Measurements from ENCODE around the gene ATP1A3.
A peak's percentile ranks its signal among the peaks of the same experiment; 100 is the strongest.

- TF ChIP-seq, protein P1, sequence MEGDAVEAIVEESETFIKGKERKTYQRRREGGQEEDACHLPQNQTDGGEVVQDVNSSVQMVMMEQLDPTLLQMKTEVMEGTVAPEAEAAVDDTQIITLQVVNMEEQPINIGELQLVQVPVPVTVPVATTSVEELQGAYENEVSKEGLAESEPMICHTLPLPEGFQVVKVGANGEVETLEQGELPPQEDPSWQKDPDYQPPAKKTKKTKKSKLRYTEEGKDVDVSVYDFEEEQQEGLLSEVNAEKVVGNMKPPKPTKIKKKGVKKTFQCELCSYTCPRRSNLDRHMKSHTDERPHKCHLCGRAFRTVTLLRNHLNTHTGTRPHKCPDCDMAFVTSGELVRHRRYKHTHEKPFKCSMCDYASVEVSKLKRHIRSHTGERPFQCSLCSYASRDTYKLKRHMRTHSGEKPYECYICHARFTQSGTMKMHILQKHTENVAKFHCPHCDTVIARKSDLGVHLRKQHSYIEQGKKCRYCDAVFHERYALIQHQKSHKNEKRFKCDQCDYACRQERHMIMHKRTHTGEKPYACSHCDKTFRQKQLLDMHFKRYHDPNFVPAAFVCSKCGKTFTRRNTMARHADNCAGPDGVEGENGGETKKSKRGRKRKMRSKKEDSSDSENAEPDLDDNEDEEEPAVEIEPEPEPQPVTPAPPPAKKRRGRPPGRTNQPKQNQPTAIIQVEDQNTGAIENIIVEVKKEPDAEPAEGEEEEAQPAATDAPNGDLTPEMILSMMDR (IDR thresholded peaks at IDR 0.05), result peak; percentile 90
- no peak for TF ChIP-seq ZFX (IDR thresholded peaks at IDR 0.05; ENCODE audit: borderline replicate concordance)
Measured at GRCh38 chr19:42028304-42029216, 34.5 kb upstream of the ATP1A3 start.
